Activated T-helper 1 cell treated with Interleukin-2 at 50 U/mL for 16 hours (primary cell): ENCODE results near the gene EREG.

Experiments
- DNase-seq: peaks from one replicate; pipeline ENCODE4 v3.0.0-alpha.2; 2020; ENCODE audit warnings: low read depth

Gene EREG

DNA sequence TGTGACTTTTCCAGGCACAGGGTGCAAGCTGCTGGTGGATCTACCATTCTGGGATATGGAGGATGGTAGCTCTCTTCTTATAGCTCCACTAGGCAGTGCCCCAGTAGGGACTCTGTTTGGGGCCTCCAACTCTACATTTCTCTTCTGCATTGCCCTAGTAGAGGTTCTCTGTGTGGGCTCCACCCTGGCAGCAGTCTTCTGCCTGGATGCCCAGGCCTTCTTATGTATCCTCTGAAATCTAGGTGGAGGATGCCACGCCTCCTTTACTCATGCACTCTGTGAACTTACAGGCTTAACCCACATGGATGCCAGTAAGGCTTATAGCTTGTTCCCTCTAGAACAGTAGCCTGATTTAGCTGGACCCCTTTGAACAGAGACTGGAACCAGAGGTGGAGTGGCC, 20.9 kb upstream of the EREG start:
- DNase-seq: no peak

DNA sequence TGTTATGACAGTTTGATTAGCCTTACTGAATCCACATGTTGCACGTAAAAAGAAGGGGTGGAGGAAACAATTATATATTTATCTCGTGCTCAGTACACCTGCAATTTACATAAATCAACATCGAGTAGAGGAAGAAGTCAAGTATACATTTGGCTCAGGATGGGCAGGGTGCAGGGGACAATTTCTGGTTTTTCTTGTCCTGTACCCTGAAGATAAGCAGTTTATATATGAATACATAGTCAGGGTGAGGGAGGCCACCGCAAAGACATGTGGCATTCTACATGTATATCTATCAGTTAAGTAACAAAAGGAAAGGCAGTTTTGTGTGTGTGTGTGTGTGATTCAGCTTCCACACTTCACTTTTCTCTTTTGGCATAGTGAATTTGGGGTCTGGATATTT, 11.1 kb upstream of the EREG start:
- DNase-seq: no peak

DNA sequence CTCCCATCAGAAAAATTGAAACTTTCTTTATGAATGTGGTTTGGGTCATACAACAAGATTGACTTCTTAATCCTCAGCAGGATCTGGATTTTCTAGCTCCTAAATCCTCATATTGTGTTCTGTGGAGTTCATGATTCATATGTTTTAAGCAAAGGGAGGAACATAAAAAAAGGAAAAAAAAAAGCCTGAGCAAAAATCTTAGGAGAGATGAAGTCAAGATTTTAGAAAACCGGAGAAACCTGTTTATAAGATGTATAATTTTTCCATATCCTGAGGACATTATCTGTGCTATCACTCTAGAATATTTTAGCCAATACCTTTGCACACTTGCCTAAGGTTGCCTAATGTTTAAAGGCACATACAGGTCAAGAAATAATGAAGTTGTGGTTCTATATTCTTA, 7.0 kb upstream of the EREG start:
- DNase-seq: no peak

DNA sequence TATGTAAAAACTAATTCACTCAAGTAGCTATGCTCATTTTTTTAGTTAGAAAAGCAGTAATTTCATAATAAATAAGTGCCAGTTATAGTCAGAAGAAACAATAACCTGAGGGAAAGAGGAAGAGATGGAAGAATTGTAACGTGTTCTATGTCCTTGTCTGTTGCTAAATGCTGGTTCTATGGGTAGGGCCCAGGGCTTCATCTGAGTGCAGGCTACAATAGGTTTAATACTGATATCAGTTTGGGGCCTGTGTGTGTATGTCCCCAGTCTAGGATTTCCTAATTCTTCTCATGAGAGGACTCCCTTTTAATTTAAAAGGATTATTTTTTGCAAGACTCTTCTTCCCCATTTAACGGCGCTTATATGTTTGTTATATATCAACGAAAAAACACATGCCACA, 3.3 kb upstream of the EREG start:
- DNase-seq: no peak

DNA sequence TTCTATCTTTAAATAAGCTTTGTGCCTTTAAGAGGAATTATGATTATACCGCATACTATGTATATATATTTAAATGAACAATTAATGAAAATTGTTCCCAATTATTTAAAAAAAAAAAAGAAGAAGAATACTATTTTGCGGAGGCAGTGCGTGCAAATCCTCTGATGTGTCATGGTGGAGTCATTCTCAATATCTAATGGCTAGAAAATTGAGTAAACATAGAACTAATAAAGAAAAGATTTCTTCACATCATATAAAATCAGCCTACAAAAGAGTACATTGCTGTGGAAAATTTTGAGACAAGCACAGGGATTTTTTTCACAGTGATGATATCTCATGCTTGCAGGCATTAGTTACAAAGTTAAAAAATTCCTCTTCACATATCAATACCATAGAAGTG, 2.6 kb upstream of the EREG start:
- no peak for DNase-seq

DNA sequence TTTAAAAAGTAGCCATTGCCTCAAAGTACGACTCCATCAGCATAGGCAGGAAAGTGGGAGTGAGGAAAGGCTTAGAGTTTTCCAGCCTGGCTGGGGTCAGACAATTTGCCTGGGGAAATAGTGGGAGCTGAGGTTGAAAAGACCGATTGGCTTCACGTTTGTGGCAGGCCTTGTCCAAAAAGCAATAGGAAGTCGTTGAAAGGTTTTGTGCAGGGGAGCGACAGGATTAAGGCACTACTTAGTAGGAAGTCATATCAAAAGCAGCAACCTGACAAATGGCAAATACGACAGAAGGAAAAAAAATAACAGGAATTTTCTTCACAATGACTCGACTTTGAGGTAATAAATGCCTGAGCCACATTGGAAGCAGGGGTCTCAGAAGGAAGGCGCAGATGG, 691 bp upstream of the EREG start:
- DNase-seq: no peak

DNA sequence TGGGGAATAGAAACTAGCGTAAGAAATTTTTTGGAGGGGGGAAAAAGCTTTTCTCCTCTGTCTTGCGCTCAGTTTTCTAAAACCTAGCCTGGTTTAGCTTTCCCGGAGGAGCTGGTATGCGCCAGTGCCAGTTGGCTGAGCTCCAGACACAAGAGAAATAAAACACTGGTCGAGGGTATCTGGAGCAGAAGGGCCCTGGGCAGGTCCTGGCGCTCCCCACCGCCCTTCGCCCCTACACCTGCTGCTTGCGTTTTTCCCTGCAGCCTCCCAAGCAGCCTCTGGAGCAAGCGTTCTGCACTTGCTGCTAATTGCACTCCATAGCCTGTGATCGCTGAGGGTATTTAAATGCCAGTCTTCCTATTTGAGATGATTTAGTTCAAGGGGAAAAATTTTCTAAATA, 816 bp downstream of the EREG start:
- DNase-seq: no peak

DNA sequence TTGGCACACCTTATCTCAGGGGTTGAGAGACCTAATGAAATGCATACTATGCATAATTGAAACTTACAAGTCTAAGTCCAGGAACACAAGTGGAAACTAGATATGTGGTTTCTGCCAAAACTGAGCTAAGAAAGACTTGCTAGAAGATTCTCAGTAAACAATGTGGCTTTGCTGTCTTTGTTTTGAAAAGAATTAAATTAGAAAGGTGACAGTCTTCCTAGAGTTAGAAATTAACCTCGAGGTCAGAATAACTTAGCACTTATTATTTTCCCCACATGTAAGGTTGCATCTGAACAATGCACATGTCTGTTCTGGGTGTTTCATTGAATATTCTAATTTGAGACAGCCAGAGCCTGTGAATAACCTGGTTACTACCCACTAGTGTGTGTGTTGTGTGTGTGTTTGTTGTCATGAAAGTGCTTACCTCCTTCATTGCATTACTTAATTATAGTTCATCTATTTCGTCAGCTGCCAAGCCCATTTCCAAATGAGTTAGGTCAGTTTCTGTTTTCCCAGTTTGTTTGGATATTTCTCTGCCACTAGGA, 1.5 kb downstream of the EREG start:
- DNase-seq: no peak

DNA sequence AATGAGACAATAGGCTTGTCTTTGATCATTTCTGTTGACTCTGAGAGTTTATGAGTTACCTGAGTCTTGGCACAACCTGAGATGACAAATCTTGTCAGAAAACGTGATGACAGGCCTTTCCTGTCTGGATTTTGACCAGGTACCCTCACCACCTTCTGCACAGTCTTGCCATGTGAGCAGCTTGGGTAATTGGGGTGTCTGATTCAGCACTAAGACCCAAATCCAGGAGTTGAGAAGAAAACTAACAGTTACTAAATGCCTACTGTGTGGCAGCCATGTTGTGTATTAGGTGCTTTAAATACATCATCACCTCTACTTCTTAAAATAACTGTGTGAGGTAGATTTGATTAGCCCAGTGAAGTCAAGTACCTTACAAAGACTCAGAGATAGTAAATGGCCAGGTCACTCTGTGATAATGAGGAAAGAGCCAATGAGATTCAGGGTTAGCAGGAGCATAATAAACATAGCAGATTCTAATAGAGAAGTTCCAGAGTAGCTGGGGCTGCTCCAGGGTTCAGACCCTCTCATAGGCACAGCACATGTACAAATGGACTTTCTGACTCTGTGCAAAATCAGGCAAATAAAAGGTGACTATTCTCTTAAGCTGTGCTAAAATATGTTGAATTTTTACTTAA, 2.8 kb downstream of the EREG start:
- no peak for DNase-seq

DNA sequence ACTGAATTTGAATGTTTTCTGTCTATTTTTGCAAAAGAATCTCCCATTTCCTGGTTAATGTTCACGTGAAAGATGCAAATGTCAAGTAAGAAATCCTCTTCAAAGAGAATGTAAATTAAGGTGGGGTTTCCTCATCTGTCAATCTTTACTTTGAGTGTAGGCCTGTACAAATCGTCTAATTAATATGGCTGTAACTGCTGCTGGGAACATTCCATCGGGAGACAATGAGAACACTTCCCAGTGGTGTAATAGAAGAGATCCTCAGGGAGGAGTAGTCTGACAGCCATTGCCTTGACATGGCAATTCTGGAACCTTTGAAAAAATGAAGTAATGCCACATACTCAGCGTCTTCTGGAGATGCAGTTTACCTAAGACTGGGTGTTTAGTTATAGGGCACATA, 3.7 kb downstream of the EREG start:
- no peak for DNase-seq

DNA sequence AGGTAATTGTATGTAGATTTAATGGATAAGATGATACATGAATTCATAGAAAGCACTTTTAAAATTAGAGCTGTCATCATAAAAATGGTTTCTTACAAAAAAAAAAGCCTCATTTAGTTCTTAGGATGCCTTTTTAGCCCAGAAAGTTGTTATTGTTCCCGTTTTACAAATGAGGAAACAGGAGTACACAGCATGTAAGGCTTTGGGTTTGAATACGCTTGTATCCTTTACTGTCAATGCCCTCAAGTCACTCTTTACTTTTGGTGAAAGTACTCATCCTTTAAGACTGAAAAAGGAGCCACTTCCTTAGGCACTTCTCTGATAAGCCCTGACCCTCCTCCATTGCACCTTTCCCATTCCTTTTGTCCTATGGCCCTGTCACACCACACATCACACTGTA, 4.9 kb downstream of the EREG start:
- DNase-seq: no peak

DNA sequence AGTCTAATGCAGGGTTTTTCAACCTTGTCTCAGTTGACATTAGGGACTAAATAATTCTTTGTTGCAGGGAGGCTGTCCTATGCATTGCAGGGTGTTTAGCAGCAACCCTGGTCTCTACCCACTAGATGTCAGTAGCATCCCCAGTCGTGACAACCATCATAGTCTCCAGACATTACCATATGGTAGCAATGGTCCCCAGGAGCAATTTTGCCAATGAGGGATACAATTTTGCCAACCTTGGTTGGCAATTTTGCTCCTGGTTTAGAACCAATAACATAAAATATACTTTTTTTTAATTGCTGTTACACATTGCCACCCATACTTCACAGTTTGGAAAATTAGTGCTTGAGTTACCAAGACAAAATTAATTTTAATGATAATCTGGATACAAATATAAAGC, 6.0 kb downstream of the EREG start:
- no peak for DNase-seq

DNA sequence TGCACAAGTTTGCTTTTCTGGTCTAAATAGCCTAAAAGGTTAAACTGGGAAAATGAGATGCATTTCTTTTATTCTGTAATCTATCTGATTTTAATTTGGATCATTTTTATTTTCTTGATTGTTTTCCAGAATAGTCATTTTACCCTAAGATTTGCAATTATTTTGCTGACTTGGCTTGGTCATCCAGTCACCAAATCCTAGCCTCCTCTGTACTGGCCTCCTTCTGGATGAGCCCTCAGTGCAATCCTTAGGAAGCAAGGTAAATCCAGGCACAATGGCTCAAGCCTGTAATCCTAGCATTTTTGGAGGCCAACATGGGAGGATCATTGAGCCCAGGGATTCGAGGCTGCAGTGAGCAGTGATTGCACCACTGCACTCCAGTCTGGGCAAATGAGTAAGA, 9.2 kb downstream of the EREG start:
- no peak for DNase-seq

DNA sequence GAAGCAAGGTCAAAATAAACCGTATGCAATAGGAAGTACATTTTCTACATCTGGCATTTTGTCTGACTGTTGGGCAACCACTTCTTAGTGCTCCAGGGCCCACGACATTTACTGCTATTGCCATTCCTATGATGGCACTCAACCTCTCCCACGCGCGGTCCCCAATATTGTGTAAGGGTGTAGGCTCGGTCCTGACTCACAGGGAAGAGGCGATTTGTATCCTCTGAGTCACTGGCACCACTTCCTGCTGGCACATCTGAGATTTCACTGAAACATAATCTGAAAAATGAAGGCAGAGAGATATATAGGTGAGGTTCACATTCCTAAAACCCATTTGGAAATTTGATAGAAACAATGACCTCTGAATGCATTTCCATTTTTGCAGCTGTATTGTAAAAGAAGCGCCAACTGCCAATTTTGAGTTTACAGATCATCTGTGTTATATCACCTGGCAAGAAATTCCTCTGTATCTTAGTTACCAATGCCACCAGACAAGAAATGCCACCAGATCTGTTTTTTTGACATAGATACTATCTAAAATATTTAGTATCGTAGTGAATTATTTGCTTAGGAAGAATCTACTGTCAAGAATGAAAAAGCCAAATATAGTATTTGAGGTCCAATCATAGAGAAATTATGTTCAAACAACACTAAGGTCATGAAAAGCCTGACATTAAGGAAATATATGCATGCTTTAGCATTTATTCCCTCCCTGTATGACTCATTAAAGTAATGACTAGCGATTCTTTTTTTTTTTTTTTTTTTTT, 9.8 kb downstream of the EREG start:
- DNase-seq: no peak

DNA sequence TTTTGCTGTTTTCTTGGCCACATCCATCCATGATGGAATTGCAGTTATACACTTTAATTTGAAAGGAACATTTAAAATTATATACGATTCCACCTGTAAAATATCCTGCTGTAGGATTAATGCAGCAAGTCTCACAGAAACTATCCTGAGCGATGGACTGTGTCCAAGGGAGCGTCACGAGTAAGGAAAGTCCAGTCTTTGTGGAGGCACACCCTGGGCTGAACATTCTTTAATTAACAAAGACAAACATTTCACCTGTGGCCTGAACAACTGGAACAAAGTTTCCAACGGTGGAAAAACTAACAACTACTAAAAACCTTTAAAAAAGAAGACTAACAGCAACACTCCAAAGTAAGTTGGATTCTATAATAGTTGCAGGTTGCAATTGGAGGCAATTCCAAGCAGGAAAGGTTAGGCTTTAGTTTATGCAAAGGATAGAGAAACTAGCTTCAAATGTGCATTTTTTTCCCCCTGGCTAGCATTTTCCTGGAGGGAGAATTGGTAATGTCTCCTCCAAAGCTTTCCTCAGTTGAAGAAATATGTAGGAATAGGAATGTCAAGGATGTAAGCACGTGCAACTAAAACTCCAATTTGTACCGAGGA, 11.0 kb downstream of the EREG start:
- no peak for DNase-seq

DNA sequence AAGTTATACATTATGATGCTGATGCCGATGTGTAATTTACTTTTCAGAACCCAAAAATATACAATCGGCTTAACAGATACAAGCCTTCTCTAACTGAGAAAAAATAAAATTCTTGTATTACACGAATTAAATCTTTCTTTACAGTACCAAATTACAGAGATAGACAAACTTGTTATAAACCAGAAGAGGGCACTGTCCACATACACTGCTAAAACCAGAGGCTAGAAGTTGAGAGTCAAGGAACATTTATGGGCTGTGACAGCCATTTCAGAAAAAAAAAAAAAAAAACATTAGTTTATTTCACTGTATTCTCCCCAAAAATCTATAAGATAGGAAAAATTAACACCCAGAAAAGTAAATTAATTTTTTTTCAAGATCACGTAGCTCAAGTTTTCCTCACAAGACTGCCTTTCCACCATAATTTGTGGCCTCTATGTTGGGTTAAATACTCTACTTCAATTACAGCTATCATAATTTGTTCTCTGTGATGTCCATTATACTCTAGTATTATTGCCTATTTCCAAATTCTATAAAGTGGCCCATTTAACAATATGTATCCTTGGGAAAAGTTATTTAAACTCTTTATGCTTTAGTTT, 12.0 kb downstream of the EREG start:
- no peak for DNase-seq

DNA sequence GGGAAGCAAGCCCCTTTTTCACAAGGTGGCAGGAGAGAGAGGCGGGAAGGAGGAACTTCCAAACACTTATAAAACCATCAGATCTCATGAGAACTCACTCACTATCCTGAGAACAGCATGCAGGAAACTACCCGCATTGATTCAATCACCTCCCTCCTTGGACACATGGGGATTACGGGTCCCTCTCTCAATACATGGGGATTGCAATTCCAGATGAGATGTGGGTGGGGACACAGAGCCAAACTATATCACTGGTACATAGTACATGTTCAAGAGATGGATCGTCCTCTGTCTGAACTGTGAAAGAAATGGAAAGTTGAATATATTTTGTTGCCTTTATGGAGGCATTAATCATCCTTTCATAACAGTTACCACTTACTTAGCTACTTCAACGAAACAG, 12.8 kb downstream of the EREG start:
- no peak for DNase-seq

DNA sequence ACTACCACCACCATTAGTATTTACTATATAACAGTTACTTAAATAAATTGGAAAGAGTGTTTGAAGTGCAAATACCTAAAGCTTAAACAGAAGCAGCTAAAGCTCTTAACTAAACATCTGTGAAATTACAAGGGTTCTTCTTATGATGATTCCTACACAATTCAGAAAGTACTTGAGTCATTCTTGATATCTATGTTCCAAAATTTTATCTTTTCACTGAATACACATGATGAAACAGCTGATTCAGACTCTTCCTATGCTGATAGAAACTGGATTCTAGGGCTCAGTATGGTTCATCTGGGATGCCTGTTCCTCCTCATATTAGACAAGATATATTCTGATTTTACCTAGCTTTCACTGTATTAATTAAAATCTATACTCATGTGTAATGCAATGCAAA, 13.6 kb downstream of the EREG start:
- DNase-seq: no peak

DNA sequence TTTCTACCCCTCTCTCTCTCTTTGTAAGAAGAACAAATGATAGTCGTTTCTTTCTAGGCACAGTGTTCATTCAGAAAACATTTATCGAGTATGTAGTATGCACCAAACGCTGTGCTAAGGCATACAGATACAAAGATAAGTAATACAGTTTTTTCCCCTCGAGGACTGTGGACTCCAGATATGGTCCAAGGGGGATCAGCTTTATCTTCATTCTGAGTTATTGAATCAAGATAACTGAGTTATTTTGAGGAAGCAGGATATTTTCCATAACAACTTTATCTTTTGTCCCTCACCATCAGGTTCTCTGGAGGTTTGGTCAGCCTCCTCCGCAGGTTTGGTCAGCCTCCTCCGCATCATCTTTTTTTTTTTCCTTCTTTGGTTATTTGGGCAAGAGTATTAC, 15.0 kb downstream of the EREG start:
- DNase-seq: no peak

DNA sequence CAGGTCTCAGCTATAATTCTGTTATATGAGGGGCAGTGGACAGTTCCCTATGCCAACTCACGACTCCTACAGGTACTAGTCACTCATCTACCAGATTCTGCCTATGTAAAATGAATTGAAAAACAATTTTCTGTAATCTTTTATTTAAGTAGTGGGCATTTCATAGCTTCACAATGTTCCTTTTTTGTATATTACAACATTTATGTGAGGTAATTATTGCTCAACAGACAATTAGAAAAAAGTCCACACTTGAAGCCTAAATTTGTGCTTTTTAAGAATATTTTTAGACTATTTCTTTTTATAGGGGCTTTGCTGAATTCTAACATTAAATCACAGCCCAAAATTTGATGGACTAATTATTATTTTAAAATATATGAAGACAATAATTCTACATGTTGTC, 20.4 kb downstream of the EREG start:
- no peak for DNase-seq

DNA sequence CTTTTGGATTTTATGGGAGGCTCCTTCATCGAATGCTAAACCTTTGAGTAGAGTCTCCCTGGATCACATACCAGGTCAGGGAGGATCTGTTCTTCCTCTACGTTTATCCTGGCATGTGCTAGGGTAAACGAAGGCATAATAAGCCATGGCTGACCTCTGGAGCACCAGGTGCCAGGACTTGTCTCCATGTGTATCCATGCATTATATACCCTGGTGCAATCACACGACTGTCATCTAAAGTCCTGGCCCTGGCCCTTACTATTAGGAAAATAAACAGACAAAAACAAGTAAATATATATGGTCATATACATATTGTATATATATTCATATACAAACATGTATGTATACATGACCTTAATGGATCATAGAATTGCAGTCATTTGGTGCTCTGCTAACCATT, 21.2 kb downstream of the EREG start:
- no peak for DNase-seq

DNA sequence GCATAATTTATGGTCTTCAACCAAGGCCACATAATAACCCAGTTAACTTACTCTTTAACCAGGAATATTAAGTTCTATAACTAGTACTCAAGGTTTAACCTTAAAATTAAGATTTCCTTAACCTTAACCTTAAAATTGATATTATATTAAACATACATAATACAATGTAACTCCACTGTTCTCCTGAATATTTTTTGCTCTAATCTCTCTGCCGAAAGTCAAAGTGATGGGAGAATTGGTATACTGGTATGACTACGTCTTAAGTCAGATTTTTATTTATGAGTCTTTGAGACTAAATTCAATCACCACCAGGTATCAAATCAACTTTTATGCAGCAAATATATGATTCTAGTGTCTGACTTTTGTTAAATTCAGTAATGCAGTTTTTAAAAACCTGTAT, 22.8 kb downstream of the EREG start:
- no peak for DNase-seq

DNA sequence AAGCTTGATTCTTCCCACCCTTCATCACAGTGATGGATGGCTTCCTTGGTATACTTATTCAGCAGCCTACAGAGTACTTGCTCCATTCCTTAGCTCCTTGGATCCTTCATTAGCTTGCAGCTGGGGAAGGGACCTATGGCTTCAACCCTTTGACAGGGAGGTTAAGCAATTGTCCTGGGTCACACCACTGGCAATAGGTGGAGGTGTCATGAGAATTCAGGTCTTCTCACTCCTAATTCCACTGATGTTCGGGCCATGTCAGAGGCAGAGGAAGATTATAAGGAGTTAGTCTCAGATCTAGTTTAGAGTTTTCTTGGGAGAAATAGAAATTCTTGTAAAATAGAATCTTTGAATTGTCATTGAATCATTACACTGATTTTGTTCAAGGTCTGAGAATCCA, 24.5 kb downstream of the EREG start:
- DNase-seq: no peak
